Testis (tissue), 2 donors: ENCODE results near the gene DDX25.

Source experiments
- CTCF ChIP-seq, 3 experiments: fragments of 450-650 bp in 2 of 3; fragments of 200-600 bp in 1 of 3; sonication (generic) in 1 of 3; IDR thresholded peaks; one replicate each; pipeline ENCODE4 v1.5.1; 2016 to 2019; ENCODE audit warnings: antibody characterized with exemption in 3 of 3, mild to moderate bottlenecking in 2 of 3, moderate library complexity in 1 of 3
- POLR2A ChIP-seq: fragments of 450-650 bp; IDR thresholded peaks from one replicate; pipeline ENCODE4 v1.6.1; 2017; ENCODE audit warnings: antibody characterized with exemption, mild to moderate bottlenecking, moderate library complexity

GRCh38 chr11:125939081-125939521, 34.8 kb downstream of the DDX25 start:
- TF ChIP-seq CTCF (IDR thresholded peaks at IDR 0.05), result no peak
- TF ChIP-seq POLR2A, result no peak
